ENCODE measurements around the gene PTGFRN.

GRCh38 chr1:116942344-116942743 lies 32.6 kb downstream of the PTGFRN start:
- TF ChIP-seq CTCF (conservative IDR thresholded peaks at IDR 0.05) (no peak), ZFX (IDR thresholded peaks at IDR 0.05) (no peak)

Measured in C4-2B (cell line).